ENCODE data around the gene SYT8. TPM values are rescaled to one million over a fixed set of nuclear protein-coding genes. Genes with fewer than 3 reads are reported as not detected.

SYT8 gene
- total and polyA plus RNA-seq, 2 donors (not counting 1 experiment from before 2014, with no cell fraction given): not detected

- Mint-ChIP-seq H3K4me1 (no peaks in the 10 kb centered on the region), H3K27ac (no peak overlapping the region), H3K4me3 (no peak overlapping the region), H3K27me3 (peaks cover 27% of the 10 kb centered on the region), H3K9me3 (ENCODE audit: insufficient read depth) (peaks cover 5% of the 10 kb centered on the region)
- Histone ChIP-seq H3K36me3 (replicated peaks in 1 of 2; ENCODE audit: control extremely low read depth in 1 of 2, control insufficient read depth in 1 of 2, extremely low read depth in 1 of 2, insufficient read depth in 2 of 2, low read length in 1 of 2) (no peaks in the 10 kb centered on the region), H4K20me1 (ENCODE audit: control insufficient read depth, insufficient read depth, low read length, poor library complexity, severe bottlenecking) (no peaks in the 10 kb centered on the region), H3K4me2 (replicated peaks; ENCODE audit: low read depth, low read length, poor library complexity, severe bottlenecking) (no peak overlapping the region), H3K9ac (ENCODE audit: low read length) (no peak overlapping the region), H2AFZ (ENCODE audit: insufficient read depth, low read depth, low read length, poor library complexity, severe bottlenecking) (no peak overlapping the region), H3K4me1 (ENCODE audit: control insufficient read depth in 2 of 2, insufficient read depth in 2 of 2, low read length in 2 of 2) (no peaks in the 10 kb centered on the region), H3K4me3 (ENCODE audit: control extremely low read depth in 1 of 5, extremely low read depth in 1 of 5, insufficient read depth in 1 of 5, low read depth in 2 of 5, low read length in 4 of 5) (no peak overlapping the region), H3K27me3 (replicated peaks in 1 of 4; ENCODE audit: control extremely low read depth in 1 of 4, control insufficient read depth in 3 of 4, insufficient read depth in 4 of 4, low read length in 3 of 4) (no peaks in the 10 kb centered on the region), H3K27ac (ENCODE audit: low read length in 2 of 2) (no peak overlapping the region), H3K9me3 (ENCODE audit: control extremely low read depth in 1 of 3, control insufficient read depth in 2 of 3, insufficient read depth in 1 of 3, low read length in 2 of 3) (peaks cover 0 to 15% (median 7%) of the 10 kb centered on the region in 3 donors), H3K79me2 (ENCODE audit: control insufficient read depth, insufficient read depth, low read length) (no peaks in the 10 kb centered on the region)
- WGBS (ENCODE audit: insufficient coverage): 91% methylated on average over 10 of the region's 10 CpGs
- ChIA-PET POLR2A (no interaction called here), CTCF (interaction anchor here (1.2 kb wide), 1 partner anchor 14 kb away, joined by 3 read pairs; no protein-coding TSS in a partner anchor)
- TF ChIP-seq, protein P1, sequence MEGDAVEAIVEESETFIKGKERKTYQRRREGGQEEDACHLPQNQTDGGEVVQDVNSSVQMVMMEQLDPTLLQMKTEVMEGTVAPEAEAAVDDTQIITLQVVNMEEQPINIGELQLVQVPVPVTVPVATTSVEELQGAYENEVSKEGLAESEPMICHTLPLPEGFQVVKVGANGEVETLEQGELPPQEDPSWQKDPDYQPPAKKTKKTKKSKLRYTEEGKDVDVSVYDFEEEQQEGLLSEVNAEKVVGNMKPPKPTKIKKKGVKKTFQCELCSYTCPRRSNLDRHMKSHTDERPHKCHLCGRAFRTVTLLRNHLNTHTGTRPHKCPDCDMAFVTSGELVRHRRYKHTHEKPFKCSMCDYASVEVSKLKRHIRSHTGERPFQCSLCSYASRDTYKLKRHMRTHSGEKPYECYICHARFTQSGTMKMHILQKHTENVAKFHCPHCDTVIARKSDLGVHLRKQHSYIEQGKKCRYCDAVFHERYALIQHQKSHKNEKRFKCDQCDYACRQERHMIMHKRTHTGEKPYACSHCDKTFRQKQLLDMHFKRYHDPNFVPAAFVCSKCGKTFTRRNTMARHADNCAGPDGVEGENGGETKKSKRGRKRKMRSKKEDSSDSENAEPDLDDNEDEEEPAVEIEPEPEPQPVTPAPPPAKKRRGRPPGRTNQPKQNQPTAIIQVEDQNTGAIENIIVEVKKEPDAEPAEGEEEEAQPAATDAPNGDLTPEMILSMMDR (IDR thresholded peaks at IDR 0.05): no peak
- DNase-seq (no peak), ATAC-seq (ENCODE audit: low read depth) (no peak)
- intact Hi-C loops (cut with micrococcal nuclease): no loop called here
Measured at GRCh38 chr11:1814691-1815090, 20.1 kb upstream of the SYT8 start.

- H3K4me1 ChIP-seq (ENCODE audit: control insufficient read depth in 2 of 2, insufficient read depth in 2 of 2, low read length in 2 of 2): no peaks in the 10 kb centered on the region
- no peak for DNase-seq
- no peaks in the 10 kb centered on the region for H3K79me2 ChIP-seq (ENCODE audit: control insufficient read depth, insufficient read depth, low read length)
- no peak overlapping the region for H3K9ac ChIP-seq (ENCODE audit: low read length)
- Mint-ChIP-seq H3K27ac (no peak overlapping the region), H3K4me3 (no peak overlapping the region), H3K9me3 (ENCODE audit: insufficient read depth) (peaks cover 5% of the 10 kb centered on the region), H3K4me1 (no peaks in the 10 kb centered on the region), H3K27me3 (peaks cover 25% of the 10 kb centered on the region)
- H4K20me1 ChIP-seq (ENCODE audit: control insufficient read depth, insufficient read depth, low read length, poor library complexity, severe bottlenecking): no peaks in the 10 kb centered on the region
- H3K27ac ChIP-seq (ENCODE audit: low read length in 2 of 2): no peak overlapping the region
- H2AFZ ChIP-seq (ENCODE audit: insufficient read depth, low read depth, low read length, poor library complexity, severe bottlenecking): no peak overlapping the region
- no peak for ATAC-seq (ENCODE audit: low read depth)
- no peak overlapping the region for H3K4me2 ChIP-seq (replicated peaks; ENCODE audit: low read depth, low read length, poor library complexity, severe bottlenecking)
- no peaks in the 10 kb centered on the region for H3K27me3 ChIP-seq (replicated peaks in 1 of 4; ENCODE audit: control extremely low read depth in 1 of 4, control insufficient read depth in 3 of 4, insufficient read depth in 4 of 4, low read length in 3 of 4)
- ChIA-PET CTCF (interaction anchor here (1.2 kb wide), 1 partner anchor 15 kb away, joined by 3 read pairs; no protein-coding TSS in a partner anchor), POLR2A (no interaction called here)
- H3K36me3 ChIP-seq (replicated peaks in 1 of 2; ENCODE audit: control extremely low read depth in 1 of 2, control insufficient read depth in 1 of 2, extremely low read depth in 1 of 2, insufficient read depth in 2 of 2, low read length in 1 of 2): no peaks in the 10 kb centered on the region
- intact Hi-C loops (cut with micrococcal nuclease): no loop called here
- peaks cover 0 to 15% (median 7%) of the 10 kb centered on the region in 3 donors for H3K9me3 ChIP-seq (ENCODE audit: control extremely low read depth in 1 of 3, control insufficient read depth in 2 of 3, insufficient read depth in 1 of 3, low read length in 2 of 3)
- no peak for TF ChIP-seq EZH2 (IDR thresholded peaks at IDR 0.05; ENCODE audit: borderline replicate concordance, insufficient read depth, low read depth, low read length, poor library complexity, severe bottlenecking)
- TF ChIP-seq, protein P1 (IDR thresholded peaks at IDR 0.05): no peak
- H3K4me3 ChIP-seq (ENCODE audit: control extremely low read depth in 1 of 5, extremely low read depth in 1 of 5, insufficient read depth in 1 of 5, low read depth in 2 of 5, low read length in 4 of 5): no peak overlapping the region
- WGBS (ENCODE audit: insufficient coverage): 96% methylated on average over 5 of the region's 8 CpGs
Measured at GRCh38 chr11:1815311-1815710, 19.5 kb upstream of the SYT8 start.

Measured in B cell (primary cell).